PC-9 (cell line): Measurements from ENCODE around the gene SRPK2. TPM values are rescaled to one million over a fixed set of nuclear protein-coding genes. Genes with fewer than 3 reads are reported as not detected.

ENCODE experiments used
- BruUV-seq: library from RNA; stranded (reverse); fragments of 400-500 nt; replicated peaks from 2 replicates; lab custom pipeline; 2021; lab: Mats Ljungman, UMichigan
- CTCF ChIA-PET: fragments of 300-600 bp; sonication (Branson Sonifier 250); formaldehyde crosslinking; loops from one replicate; lab custom pipeline; 2022; ENCODE audit warnings: antibody characterized with exemption; lab: Charles Lee
- POLR2A ChIA-PET: fragments of 300-600 bp; sonication (Branson Sonifier 250); formaldehyde crosslinking; loops from one replicate; lab custom pipeline; 2022; ENCODE audit warnings: antibody characterized with exemption; ENCODE audit not compliant: unreplicated experiment; lab: Charles Lee
- DNase-seq, 2 experiments: peaks; one replicate each; pipeline versions ENCODE4 v3.0.0 to v3.0.0-alpha.2; 2015 to 2022; ENCODE audit warnings: mixed read lengths in 1 of 2
- H2AFZ ChIP-seq: fragments of 200-600 bp; sonication (generic); 2 replicates; pipeline ENCODE4 v1.8.1; 2017; ENCODE audit warnings: antibody characterized with exemption
- H3F3A ChIP-seq: fragments of 200-600 bp; sonication (generic); 2 replicates; pipeline ENCODE4 v1.8.1; 2017; ENCODE audit warnings: antibody characterized with exemption, mild to moderate bottlenecking, low read depth; ENCODE audit not compliant: insufficient read depth
- H3K27ac ChIP-seq: fragments of 200-600 bp; sonication (generic); 2 replicates; pipeline ENCODE4 v1.6.1; 2016; ENCODE audit warnings: mixed run types
- H3K27me3 ChIP-seq: fragments of 200-600 bp; sonication (generic); 2 replicates; pipeline ENCODE4 v1.6.1; 2016; ENCODE audit warnings: low read depth, mixed run types; ENCODE audit not compliant: insufficient read depth
- H3K36me3 ChIP-seq: fragments of 200-600 bp; sonication (generic); 2 replicates; pipeline ENCODE4 v1.6.1; 2016; ENCODE audit warnings: low read depth, mixed run types
- H3K4me1 ChIP-seq: fragments of 200-600 bp; sonication (generic); replicated peaks from 2 replicates; pipeline ENCODE4 v1.6.1; 2016; ENCODE audit warnings: mixed run types; ENCODE audit not compliant: insufficient read depth
- H3K4me2 ChIP-seq: fragments of 200-600 bp; sonication (generic); 2 replicates; pipeline ENCODE4 v1.6.1; 2017; ENCODE audit warnings: mixed run types
- H3K4me3 ChIP-seq: fragments of 200-600 bp; sonication (generic); 2 replicates; pipeline ENCODE4 v1.6.1; 2016; ENCODE audit warnings: mixed run types
- H3K79me2 ChIP-seq: fragments of 200-600 bp; sonication (generic); 2 replicates; pipeline ENCODE4 v1.6.1; 2017; ENCODE audit warnings: low read depth, mixed run types
- H3K9me2 ChIP-seq: fragments of 200-600 bp; sonication (generic); 2 replicates; pipeline ENCODE4 v1.8.1; 2017; ENCODE audit warnings: mild to moderate bottlenecking; ENCODE audit not compliant: insufficient read depth
- H3K9me3 ChIP-seq: fragments of 200-600 bp; sonication (generic); 2 replicates; pipeline ENCODE4 v1.8.1; 2016; ENCODE audit warnings: low read depth; ENCODE audit not compliant: insufficient read depth
- H4K20me1 ChIP-seq: fragments of 200-600 bp; sonication (generic); 2 replicates; pipeline ENCODE4 v1.8.1; 2017; ENCODE audit not compliant: insufficient read depth
- EZH2 ChIP-seq: fragments of 200-600 bp; sonication (generic); IDR thresholded peaks from 2 replicates; pipeline ENCODE4 v1.8.0; 2017; ENCODE audit warnings: antibody characterized with exemption, low read depth
- intact Hi-C: fragments of 100-400 bp; cut with micrococcal nuclease; formaldehyde crosslinking; loops from one replicate; pipeline ENCODE4 v1.10.0; 2022; ENCODE audit not compliant: unreplicated experiment
- total RNA-seq: library from RNA; stranded (reverse); gene quantifications from 2 replicates; pipeline ENCODE4 v1.2.3, GENCODE V29; 2021
- TF ChIP-seq, protein P1 (sequence below): fragments of 200-600 bp; sonication (generic); conservative IDR thresholded peaks from 2 replicates; pipeline ENCODE4 v1.6.1; 2017; ENCODE audit warnings: mixed run types, antibody characterized with exemption, mild to moderate bottlenecking, moderate library complexity

The SRPK2 gene
- total RNA-seq, 1 experiment from 2014 or later: 60.6 TPM

- H3K27ac ChIP-seq: no peak overlapping the region
- DNase-seq: no peak
- ChIA-PET POLR2A (no interaction called here), CTCF (no interaction called here)
- peaks cover under 1% of the 10 kb centered on the region for H3K4me1 ChIP-seq
- H3K9me3 ChIP-seq: no peaks in the 10 kb centered on the region
- BruUV-seq: no TSS peak
- H3K4me2 ChIP-seq: no peak overlapping the region
- H2AFZ ChIP-seq: no peak overlapping the region
- no peaks in the 10 kb centered on the region for H3F3A ChIP-seq
- intact Hi-C loops: loop anchor here (10.0 kb wide), 1 partner anchor 185 kb away; no protein-coding TSS in a partner anchor
- peaks cover 26% of the 10 kb centered on the region for H3K79me2 ChIP-seq
- H3K36me3 ChIP-seq: no peaks in the 10 kb centered on the region
- no peak overlapping the region for H3K4me3 ChIP-seq
- H4K20me1 ChIP-seq: no peaks in the 10 kb centered on the region; the same call in 1 of the 2 replicates
- TF ChIP-seq, protein P1, sequence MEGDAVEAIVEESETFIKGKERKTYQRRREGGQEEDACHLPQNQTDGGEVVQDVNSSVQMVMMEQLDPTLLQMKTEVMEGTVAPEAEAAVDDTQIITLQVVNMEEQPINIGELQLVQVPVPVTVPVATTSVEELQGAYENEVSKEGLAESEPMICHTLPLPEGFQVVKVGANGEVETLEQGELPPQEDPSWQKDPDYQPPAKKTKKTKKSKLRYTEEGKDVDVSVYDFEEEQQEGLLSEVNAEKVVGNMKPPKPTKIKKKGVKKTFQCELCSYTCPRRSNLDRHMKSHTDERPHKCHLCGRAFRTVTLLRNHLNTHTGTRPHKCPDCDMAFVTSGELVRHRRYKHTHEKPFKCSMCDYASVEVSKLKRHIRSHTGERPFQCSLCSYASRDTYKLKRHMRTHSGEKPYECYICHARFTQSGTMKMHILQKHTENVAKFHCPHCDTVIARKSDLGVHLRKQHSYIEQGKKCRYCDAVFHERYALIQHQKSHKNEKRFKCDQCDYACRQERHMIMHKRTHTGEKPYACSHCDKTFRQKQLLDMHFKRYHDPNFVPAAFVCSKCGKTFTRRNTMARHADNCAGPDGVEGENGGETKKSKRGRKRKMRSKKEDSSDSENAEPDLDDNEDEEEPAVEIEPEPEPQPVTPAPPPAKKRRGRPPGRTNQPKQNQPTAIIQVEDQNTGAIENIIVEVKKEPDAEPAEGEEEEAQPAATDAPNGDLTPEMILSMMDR: no peak
- TF ChIP-seq EZH2: no peak
- H3K27me3 ChIP-seq: no peaks in the 10 kb centered on the region
- no peaks in the 10 kb centered on the region for H3K9me2 ChIP-seq
Observed at GRCh38 chr7:105319578-105319977, 69.1 kb downstream of the SRPK2 start.

DNA sequence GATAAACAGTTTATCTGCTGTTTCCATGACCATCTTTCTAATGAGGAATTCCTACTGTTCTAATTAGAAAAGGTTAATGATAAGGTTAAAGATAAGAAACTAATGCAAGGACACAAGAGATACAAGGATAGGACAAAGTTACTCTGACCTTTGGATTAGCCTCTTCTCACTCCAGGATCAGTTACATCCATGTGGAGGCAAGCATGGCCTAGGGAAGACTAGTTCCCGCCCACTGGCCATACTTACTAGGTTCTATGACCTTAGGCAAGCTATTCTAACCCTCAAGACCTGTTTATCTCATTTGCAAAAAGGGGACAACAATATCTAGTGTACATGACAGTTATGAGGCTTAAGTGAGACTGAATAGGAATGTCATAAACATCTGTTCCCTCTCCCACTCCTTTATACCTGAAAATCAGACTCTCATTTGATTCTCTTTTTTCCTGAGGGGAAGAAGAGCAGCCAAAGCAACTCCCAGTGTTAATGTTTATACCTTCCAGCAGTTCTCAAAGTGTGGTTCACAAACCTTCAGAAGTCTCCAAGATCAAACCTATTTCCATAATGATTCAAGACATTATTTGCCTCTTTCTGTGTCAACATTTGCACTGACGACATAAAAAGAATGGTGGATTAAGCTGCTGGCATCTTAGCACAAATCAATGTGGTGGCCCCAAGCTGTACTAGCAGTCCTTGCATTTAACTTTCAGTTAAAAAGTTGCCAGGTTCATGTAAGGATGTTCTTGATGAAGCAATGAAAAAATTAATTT is 72.0 kb downstream of the SRPK2 start:
- CTCF ChIA-PET: no interaction called here
- H3F3A ChIP-seq: no peaks in the 10 kb centered on the region
- H2AFZ ChIP-seq: no peak overlapping the region
- no peaks in the 10 kb centered on the region for H3K9me3 ChIP-seq
- no peaks in the 10 kb centered on the region for H3K27me3 ChIP-seq
- no TSS peak for BruUV-seq
- no peaks in the 10 kb centered on the region for H3K36me3 ChIP-seq
- H3K4me1 ChIP-seq: peaks cover 12% of the 10 kb centered on the region
- intact Hi-C loops: loop anchor here (10.0 kb wide), 1 partner anchor 182 kb away; no protein-coding TSS in a partner anchor
- peaks cover 42% of the 10 kb centered on the region for H3K79me2 ChIP-seq
- POLR2A ChIA-PET: interaction anchor here (0.7 kb wide), 1 partner anchor 28 kb away, joined by 3 read pairs; no protein-coding TSS in a partner anchor
- H3K4me2 ChIP-seq: no peak overlapping the region
- peaks cover 6% of the 10 kb centered on the region for H4K20me1 ChIP-seq
- H3K9me2 ChIP-seq: no peaks in the 10 kb centered on the region
- no peak overlapping the region for H3K4me3 ChIP-seq
- DNase-seq: no peak
- TF ChIP-seq EZH2: no peak
- TF ChIP-seq, protein P1: no peak
- H3K27ac ChIP-seq: no peak overlapping the region

DNA sequence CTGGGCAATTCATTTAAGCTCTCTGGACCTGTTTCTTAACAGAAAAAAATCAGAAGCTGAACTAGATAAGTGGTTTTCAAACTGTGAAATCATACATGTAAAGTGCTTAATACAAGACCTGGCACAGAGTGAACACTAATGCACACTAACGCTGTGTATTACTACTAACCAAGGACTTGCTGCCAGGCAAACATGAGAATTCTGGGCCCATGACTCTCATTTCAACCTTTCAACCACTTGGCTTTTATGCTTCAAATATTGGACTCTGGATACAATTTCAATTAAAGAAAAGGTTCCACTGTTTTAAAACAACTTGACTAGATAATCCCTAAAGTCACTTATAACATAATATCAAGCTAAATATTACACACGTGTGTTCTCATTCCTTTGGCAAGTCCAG is 73.4 kb downstream of the SRPK2 start:
- H3K4me3 ChIP-seq: no peak overlapping the region
- no peak overlapping the region for H3K4me2 ChIP-seq
- no peak for DNase-seq
- no peak overlapping the region for H3K27ac ChIP-seq
- no peaks in the 10 kb centered on the region for H3K9me2 ChIP-seq
- ChIA-PET CTCF (no interaction called here), POLR2A (no interaction called here)
- peaks cover 6% of the 10 kb centered on the region for H4K20me1 ChIP-seq
- H3K4me1 ChIP-seq: peaks cover 12% of the 10 kb centered on the region
- TF ChIP-seq, protein P1: no peak
- TF ChIP-seq EZH2: no peak
- H3K36me3 ChIP-seq: no peaks in the 10 kb centered on the region
- H3K9me3 ChIP-seq: no peaks in the 10 kb centered on the region
- no peak overlapping the region for H2AFZ ChIP-seq
- peaks cover 33% of the 10 kb centered on the region for H3K79me2 ChIP-seq
- no TSS peak for BruUV-seq
- H3K27me3 ChIP-seq: no peaks in the 10 kb centered on the region
- intact Hi-C loops: loop anchor here (10.0 kb wide), 1 partner anchor 181 kb away; no protein-coding TSS in a partner anchor
- H3F3A ChIP-seq: no peaks in the 10 kb centered on the region
